ENCODE results near the gene KREMEN1.

DNA sequence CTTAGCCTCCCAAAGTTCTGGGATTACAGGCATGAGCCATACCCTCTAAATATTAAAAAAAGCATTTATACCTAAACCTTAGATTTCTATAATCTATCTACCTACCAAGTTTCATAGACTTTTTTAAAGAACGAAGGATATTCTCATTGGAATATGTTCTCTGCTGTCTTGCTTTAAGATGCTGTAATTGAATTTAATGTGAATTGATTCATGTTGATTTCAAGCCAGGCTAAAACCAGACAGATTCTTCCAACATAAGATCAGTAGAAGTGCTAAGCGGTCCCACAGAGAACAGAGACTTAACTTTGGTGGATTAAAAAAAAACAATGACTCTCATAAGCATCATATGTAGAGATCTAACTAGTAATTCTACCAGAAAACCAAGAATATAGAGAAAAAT is 14.2 kb downstream of the KREMEN1 start:
- TF ChIP-seq, protein P1, sequence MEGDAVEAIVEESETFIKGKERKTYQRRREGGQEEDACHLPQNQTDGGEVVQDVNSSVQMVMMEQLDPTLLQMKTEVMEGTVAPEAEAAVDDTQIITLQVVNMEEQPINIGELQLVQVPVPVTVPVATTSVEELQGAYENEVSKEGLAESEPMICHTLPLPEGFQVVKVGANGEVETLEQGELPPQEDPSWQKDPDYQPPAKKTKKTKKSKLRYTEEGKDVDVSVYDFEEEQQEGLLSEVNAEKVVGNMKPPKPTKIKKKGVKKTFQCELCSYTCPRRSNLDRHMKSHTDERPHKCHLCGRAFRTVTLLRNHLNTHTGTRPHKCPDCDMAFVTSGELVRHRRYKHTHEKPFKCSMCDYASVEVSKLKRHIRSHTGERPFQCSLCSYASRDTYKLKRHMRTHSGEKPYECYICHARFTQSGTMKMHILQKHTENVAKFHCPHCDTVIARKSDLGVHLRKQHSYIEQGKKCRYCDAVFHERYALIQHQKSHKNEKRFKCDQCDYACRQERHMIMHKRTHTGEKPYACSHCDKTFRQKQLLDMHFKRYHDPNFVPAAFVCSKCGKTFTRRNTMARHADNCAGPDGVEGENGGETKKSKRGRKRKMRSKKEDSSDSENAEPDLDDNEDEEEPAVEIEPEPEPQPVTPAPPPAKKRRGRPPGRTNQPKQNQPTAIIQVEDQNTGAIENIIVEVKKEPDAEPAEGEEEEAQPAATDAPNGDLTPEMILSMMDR (IDR thresholded peaks at IDR 0.05) = no peak
- TF ChIP-seq POLR2A (IDR thresholded peaks at IDR 0.05) = no peak
